Sigmoid colon (tissue), 7 donors: Measurements from ENCODE around the gene SPATS2L. TPM values are rescaled to one million over a fixed set of nuclear protein-coding genes. Genes with fewer than 3 reads are reported as not detected.

ENCODE experiments used
- DNase-seq: peaks from one replicate; pipeline ENCODE4 v3.0.0-alpha.2; 2019
- H3K27ac ChIP-seq, 4 donors: fragments of 200-600 bp; sonication (generic); one replicate each; pipeline ENCODE4 v1.5.1; 2016 to 2019; ENCODE audit warnings: mild to moderate bottlenecking in 1 of 4
- H3K27me3 ChIP-seq, 3 donors: fragments of 200-600 bp; sonication (generic); one replicate each; pipeline ENCODE4 v1.5.1; 2019; ENCODE audit warnings: mild to moderate bottlenecking in 1 of 3
- H3K36me3 ChIP-seq, 4 donors: fragments of 200-600 bp; sonication (generic); one replicate each; pipeline ENCODE4 v1.5.1; 2016 to 2019
- H3K4me1 ChIP-seq, 4 donors: fragments of 200-600 bp; sonication (generic); one replicate each; pipeline ENCODE4 v1.5.1; 2017 to 2019
- H3K4me3 ChIP-seq, 4 donors: fragments of 200-600 bp; sonication (generic); one replicate each; pipeline ENCODE4 v1.5.1; 2017 to 2019; ENCODE audit warnings: mild to moderate bottlenecking in 2 of 4, moderate library complexity in 1 of 4
- H3K9me3 ChIP-seq, 4 donors: fragments of 200-600 bp in 3 of 4; sonication (generic) in 3 of 4; one replicate each; pipeline versions ENCODE4 v1.5.1 to v1.6.1; 2013 to 2019
- CTCF ChIP-seq, 4 experiments: fragments of 450-650 bp in 3 of 4; fragments of 200-600 bp in 1 of 4; IDR thresholded peaks; one replicate each; pipeline ENCODE4 v1.5.1; 2016 to 2019; ENCODE audit warnings: antibody characterized with exemption in 4 of 4, mild to moderate bottlenecking in 3 of 4, moderate library complexity in 2 of 4
- EP300 ChIP-seq, 4 donors: sonication (generic); formaldehyde crosslinking; IDR thresholded peaks; one replicate each; pipeline ENCODE4 v1.6.1; 2017; ENCODE audit warnings: antibody characterized with exemption in 4 of 4
- POLR2A ChIP-seq, 2 donors: fragments of 450-650 bp; IDR thresholded peaks; one replicate each; pipeline ENCODE4 v1.6.1; 2016; ENCODE audit warnings: antibody characterized with exemption in 2 of 2, mild to moderate bottlenecking in 2 of 2, moderate library complexity in 2 of 2
- POLR2AphosphoS5 ChIP-seq, 4 donors: sonication (generic); formaldehyde crosslinking; IDR thresholded peaks; one replicate each; pipeline ENCODE4 v1.6.1; 2017; ENCODE audit warnings: antibody characterized with exemption in 4 of 4
- WGBS, 2 donors: extraction: QIAGEN DNeasy Blood & Tissue Kit; methylation state at CpG; one replicate each; pipeline ENCODE4 v1.1.7; 2013; 5-methylcytosine and 5-hydroxymethylcytosine counted together
- intact Hi-C: fragments of 100-400 bp; cut with DNase I; formaldehyde crosslinking; loops from one replicate; pipeline ENCODE4 v1.15.1; 2023
- polyA plus RNA-seq, 3 donors: library from polyadenylated mRNA; stranded (reverse); fragments of 200-250 nt; gene quantifications; one replicate each; pipeline ENCODE4 v1.2.3, GENCODE V29; 2013
- total RNA-seq, 4 donors: library from RNA; depleted of rRNA; stranded (reverse); fragments of >200 nt; gene quantifications; one replicate each; pipeline ENCODE4 v1.1.0, GENCODE V29; 2016
- donor health status: healthy with polysubstance abuse.
- donor health status: Bipolar disorder and iron deficiency.
- donor health status: healthy.

The SPATS2L gene
- total and polyA plus RNA-seq, 7 donors, result 63.5 to 305 (median 104) TPM

GRCh38 chr2:200490001-200490400, 183.5 kb downstream of the SPATS2L start:
- intact Hi-C loops, result no loop called here
- Histone ChIP-seq H3K27me3 (no peaks in the 10 kb centered on the region), H3K4me3 (no peak overlapping the region), H3K4me1 (no peaks in the 10 kb centered on the region), H3K36me3 (peaks cover 8 to 63% (median 18%) of the 10 kb centered on the region in 4 donors), H3K27ac (no peak overlapping the region), H3K9me3 (no peaks in the 10 kb centered on the region)
- TF ChIP-seq POLR2AphosphoS5 (IDR thresholded peaks at IDR 0.05) (no peak), CTCF (IDR thresholded peaks at IDR 0.05) (no peak), EP300 (IDR thresholded peaks at IDR 0.05) (no peak), POLR2A (IDR thresholded peaks at IDR 0.05) (no peak)
- 96 to 97% methylated on average over 22 of the region's 22 CpGs for WGBS, 2 donors
- DNase-seq, result no peak

- H3K27ac ChIP-seq, result no peak overlapping the region
- H3K4me3 ChIP-seq, result no peak overlapping the region
- no peaks in the 10 kb centered on the region for H3K27me3 ChIP-seq
- no peak for DNase-seq
- intact Hi-C loops, result no loop called here
- peaks cover 19 to 90% (median 27%) of the 10 kb centered on the region in 4 donors for H3K36me3 ChIP-seq
- no peaks in the 10 kb centered on the region for H3K9me3 ChIP-seq
- TF ChIP-seq POLR2A (IDR thresholded peaks at IDR 0.05), result no peak
- TF ChIP-seq EP300 (IDR thresholded peaks at IDR 0.05), result no peak
- no peak for TF ChIP-seq CTCF (IDR thresholded peaks at IDR 0.05)
- no peak for TF ChIP-seq POLR2AphosphoS5 (IDR thresholded peaks at IDR 0.05)
- H3K4me1 ChIP-seq, result no peaks in the 10 kb centered on the region
Observed at GRCh38 chr2:200492656-200493055, 186.2 kb downstream of the SPATS2L start.

GRCh38 chr2:200494048-200494447, 187.6 kb downstream of the SPATS2L start:
- WGBS, 2 donors, result 93 to 97% methylated on average over 2 of the region's 2 CpGs
- Histone ChIP-seq H3K4me1 (no peaks in the 10 kb centered on the region), H3K4me3 (no peak overlapping the region), H3K27ac (no peak overlapping the region), H3K9me3 (no peaks in the 10 kb centered on the region), H3K36me3 (peaks cover 19 to 97% (median 28%) of the 10 kb centered on the region in 4 donors), H3K27me3 (no peaks in the 10 kb centered on the region)
- DNase-seq, result no peak
- intact Hi-C loops, result no loop called here
- TF ChIP-seq CTCF (IDR thresholded peaks at IDR 0.05) (no peak), POLR2A (IDR thresholded peaks at IDR 0.05) (no peak), POLR2AphosphoS5 (IDR thresholded peaks at IDR 0.05) (no peak), EP300 (IDR thresholded peaks at IDR 0.05) (no peak)

- 91 to 96% methylated on average over 1 of the region's 1 CpG for WGBS, 2 donors
- no peak for DNase-seq
- no peak overlapping the region for H3K4me3 ChIP-seq
Observed at GRCh38 chr2:200496696-200497095, 190.2 kb downstream of the SPATS2L start.

More at GRCh38 chr2:200496696-200497095, 190.2 kb downstream of the SPATS2L start:
- no peak overlapping the region for H3K27ac ChIP-seq
- no peaks in the 10 kb centered on the region for H3K9me3 ChIP-seq
- peaks cover 10 to 72% (median 18%) of the 10 kb centered on the region in 4 donors for H3K36me3 ChIP-seq
- TF ChIP-seq POLR2AphosphoS5 (IDR thresholded peaks at IDR 0.05), result no peak
- TF ChIP-seq CTCF (IDR thresholded peaks at IDR 0.05), result no peak
- no peak for TF ChIP-seq EP300 (IDR thresholded peaks at IDR 0.05)
- no peak for TF ChIP-seq POLR2A (IDR thresholded peaks at IDR 0.05)
- intact Hi-C loops, result no loop called here
- H3K27me3 ChIP-seq, result no peaks in the 10 kb centered on the region
- H3K4me1 ChIP-seq, result no peaks in the 10 kb centered on the region
